ENCODE results near the gene KDM5A. TPM values are rescaled to one million over a fixed set of nuclear protein-coding genes. Genes with fewer than 3 reads are reported as not detected.

KDM5A gene
- total RNA-seq, 1 donor from 2014 or later, result 32.4 TPM

- Histone ChIP-seq H3K27me3 (no peaks in the 10 kb centered on the region), H3K4me1 (no peaks in the 10 kb centered on the region), H3K27ac (no peak overlapping the region), H3K9me3 (peaks cover 0 to 7% of the 10 kb centered on the region in 2 donors), H3K4me3 (no peak overlapping the region), H3K36me3 (no peaks in the 10 kb centered on the region)
- TF ChIP-seq CTCF (IDR thresholded peaks at IDR 0.05), result no peak
- intact Hi-C loops (cut with DNase I), result no loop called here
- DNase-seq (ENCODE audit: low spot score in 2 of 2), result no peak
Measured at GRCh38 chr12:247271-247670, 141.8 kb downstream of the KDM5A start.

- Histone ChIP-seq H3K4me3 (no peak overlapping the region), H3K36me3 (no peaks in the 10 kb centered on the region), H3K27me3 (no peaks in the 10 kb centered on the region), H3K27ac (no peak overlapping the region), H3K4me1 (no peaks in the 10 kb centered on the region), H3K9me3 (peaks cover 0 to 7% of the 10 kb centered on the region in 2 donors)
- no peak for TF ChIP-seq CTCF (IDR thresholded peaks at IDR 0.05)
- DNase-seq (ENCODE audit: low spot score in 2 of 2), result no peak
- intact Hi-C loops (cut with DNase I), result no loop called here
Measured at GRCh38 chr12:243381-243780, 145.7 kb downstream of the KDM5A start.

DNA sequence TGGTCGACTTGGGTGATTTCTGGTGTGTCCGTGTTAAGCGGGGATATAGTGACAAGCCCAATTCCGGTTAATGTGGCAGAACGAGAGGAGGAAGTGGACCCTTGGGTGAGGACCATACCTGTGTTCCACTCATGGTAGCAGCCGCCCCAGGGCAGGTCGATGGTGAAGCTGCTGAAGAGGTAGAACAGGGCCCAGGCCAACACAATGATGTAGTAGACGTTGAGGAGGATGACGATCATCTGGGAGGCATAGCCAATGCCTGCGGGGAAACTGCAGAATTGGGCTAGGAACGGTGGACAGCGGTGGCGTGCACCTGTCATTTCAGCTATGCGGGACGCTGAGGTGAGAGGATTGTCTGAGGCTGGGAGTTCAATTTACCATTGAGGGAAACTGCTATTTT lies 146.6 kb downstream of the KDM5A start:
- Histone ChIP-seq H3K4me3 (no peak overlapping the region), H3K27me3 (no peaks in the 10 kb centered on the region), H3K36me3 (no peaks in the 10 kb centered on the region), H3K4me1 (no peaks in the 10 kb centered on the region), H3K27ac (no peak overlapping the region), H3K9me3 (peaks cover 0 to 6% of the 10 kb centered on the region in 2 donors)
- intact Hi-C loops (cut with DNase I), result no loop called here
- TF ChIP-seq CTCF (IDR thresholded peaks at IDR 0.05), result no peak
- no peak for DNase-seq (ENCODE audit: low spot score in 2 of 2)

DNA sequence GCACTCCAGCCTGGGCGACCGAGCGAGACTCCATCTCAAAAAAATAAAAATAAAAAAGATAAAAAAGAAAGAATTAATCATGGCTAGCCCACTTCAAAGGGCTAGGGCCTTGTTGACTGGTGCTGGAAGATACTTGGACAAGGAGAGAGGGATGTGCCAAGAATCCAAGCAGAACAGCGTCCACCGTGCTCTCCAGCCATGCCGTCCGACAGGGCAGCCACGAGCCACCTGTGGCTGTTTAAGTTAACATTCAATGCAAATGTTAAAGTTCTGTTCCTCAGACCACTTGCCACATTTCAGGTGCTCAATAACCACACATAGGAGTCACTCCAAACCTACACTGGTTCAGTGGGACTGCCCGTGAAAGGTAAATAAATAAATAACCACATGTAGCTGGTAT lies 147.9 kb downstream of the KDM5A start:
- TF ChIP-seq CTCF (IDR thresholded peaks at IDR 0.05), result no peak
- intact Hi-C loops (cut with DNase I), result no loop called here
- no peaks in the 10 kb centered on the region for H3K27me3 ChIP-seq
- peaks cover 0 to 4% of the 10 kb centered on the region in 2 donors for H3K9me3 ChIP-seq
- H3K4me1 ChIP-seq, result no peaks in the 10 kb centered on the region
- no peak overlapping the region for H3K4me3 ChIP-seq
- DNase-seq (ENCODE audit: low spot score in 2 of 2), result no peak
- no peaks in the 10 kb centered on the region for H3K36me3 ChIP-seq
- no peak overlapping the region for H3K27ac ChIP-seq

DNA sequence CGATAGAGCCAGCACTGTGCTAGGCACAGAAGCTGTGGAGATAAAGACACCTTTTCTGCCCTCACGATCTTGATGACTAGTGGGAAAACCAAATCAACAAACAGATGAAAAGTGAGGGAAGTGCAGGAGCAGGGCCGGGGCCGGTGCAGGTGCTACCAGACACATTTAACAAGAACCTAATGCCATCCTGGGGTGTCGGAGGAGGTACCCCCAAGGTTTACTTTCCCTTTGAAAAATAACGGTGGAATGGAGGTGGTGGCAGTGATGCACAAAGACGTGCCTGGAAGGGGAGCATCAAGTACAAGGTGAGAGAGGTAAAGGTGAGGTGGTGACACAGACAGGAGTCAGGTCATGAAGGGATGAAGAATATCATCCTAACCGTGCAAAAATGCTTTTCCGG lies 148.6 kb downstream of the KDM5A start:
- Histone ChIP-seq H3K4me3 (no peak overlapping the region), H3K36me3 (no peaks in the 10 kb centered on the region), H3K4me1 (no peaks in the 10 kb centered on the region), H3K27ac (no peak overlapping the region), H3K9me3 (peaks cover 0 to 7% of the 10 kb centered on the region in 2 donors), H3K27me3 (no peaks in the 10 kb centered on the region)
- TF ChIP-seq CTCF (IDR thresholded peaks at IDR 0.05), result no peak
- intact Hi-C loops (cut with DNase I), result no loop called here
- no peak for DNase-seq (ENCODE audit: low spot score in 2 of 2)

GRCh38 chr12:238736-239398 lies 150.3 kb downstream of the KDM5A start:
- no peak overlapping the region for H3K27ac ChIP-seq
- H3K9me3 ChIP-seq, result peaks cover 0 to 12% of the 10 kb centered on the region in 2 donors
- H3K27me3 ChIP-seq, result no peaks in the 10 kb centered on the region
- DNase-seq (ENCODE audit: low spot score in 2 of 2), result no peak
- intact Hi-C loops (cut with DNase I), result no loop called here
- no peaks in the 10 kb centered on the region for H3K4me1 ChIP-seq
- no peak for TF ChIP-seq CTCF (IDR thresholded peaks at IDR 0.05)
- H3K4me3 ChIP-seq, result no peak overlapping the region
- H3K36me3 ChIP-seq, result no peaks in the 10 kb centered on the region
